Uterus (tissue), 2 donors: ENCODE results near the gene ST7.

Source experiments
- POLR2A ChIP-seq, 2 donors: fragments of 450-650 bp; IDR thresholded peaks; one replicate each; pipeline ENCODE4 v1.6.1; 2016; ENCODE audit warnings: antibody characterized with exemption in 2 of 2, mild to moderate bottlenecking in 1 of 2, moderate library complexity in 1 of 2
- TF ChIP-seq, protein P1 (sequence below), 4 experiments: fragments of 200-600 bp in 2 of 4; fragments of 450-650 bp in 2 of 4; sonication (generic) in 2 of 4; IDR thresholded peaks; one replicate each; pipeline ENCODE4 v1.5.1; 2016 to 2019; ENCODE audit warnings: antibody characterized with exemption in 4 of 4, mild to moderate bottlenecking in 2 of 4, moderate library complexity in 1 of 4

DNA sequence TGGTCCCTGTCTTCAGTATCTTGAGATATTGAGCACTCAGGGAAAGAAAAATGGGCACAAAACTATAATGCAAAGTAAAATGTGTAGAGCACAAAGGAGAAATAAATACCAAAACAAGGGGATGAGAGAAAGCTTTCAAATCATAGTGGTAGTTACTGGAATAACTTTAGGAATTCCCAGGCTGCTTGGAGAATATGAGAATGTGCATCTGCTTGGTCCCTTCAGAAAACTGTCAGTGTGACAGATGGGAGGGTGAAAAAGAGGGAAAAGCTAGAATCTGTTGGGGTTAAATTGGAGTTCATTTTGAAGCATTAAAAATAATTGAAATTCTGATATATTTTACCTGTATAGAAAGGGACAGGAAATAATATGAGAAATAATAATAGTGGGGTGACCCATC lies 15.3 kb downstream of the ST7 start:
- TF ChIP-seq, protein P1, sequence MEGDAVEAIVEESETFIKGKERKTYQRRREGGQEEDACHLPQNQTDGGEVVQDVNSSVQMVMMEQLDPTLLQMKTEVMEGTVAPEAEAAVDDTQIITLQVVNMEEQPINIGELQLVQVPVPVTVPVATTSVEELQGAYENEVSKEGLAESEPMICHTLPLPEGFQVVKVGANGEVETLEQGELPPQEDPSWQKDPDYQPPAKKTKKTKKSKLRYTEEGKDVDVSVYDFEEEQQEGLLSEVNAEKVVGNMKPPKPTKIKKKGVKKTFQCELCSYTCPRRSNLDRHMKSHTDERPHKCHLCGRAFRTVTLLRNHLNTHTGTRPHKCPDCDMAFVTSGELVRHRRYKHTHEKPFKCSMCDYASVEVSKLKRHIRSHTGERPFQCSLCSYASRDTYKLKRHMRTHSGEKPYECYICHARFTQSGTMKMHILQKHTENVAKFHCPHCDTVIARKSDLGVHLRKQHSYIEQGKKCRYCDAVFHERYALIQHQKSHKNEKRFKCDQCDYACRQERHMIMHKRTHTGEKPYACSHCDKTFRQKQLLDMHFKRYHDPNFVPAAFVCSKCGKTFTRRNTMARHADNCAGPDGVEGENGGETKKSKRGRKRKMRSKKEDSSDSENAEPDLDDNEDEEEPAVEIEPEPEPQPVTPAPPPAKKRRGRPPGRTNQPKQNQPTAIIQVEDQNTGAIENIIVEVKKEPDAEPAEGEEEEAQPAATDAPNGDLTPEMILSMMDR (IDR thresholded peaks at IDR 0.05): no peak
- no peak for TF ChIP-seq POLR2A (IDR thresholded peaks at IDR 0.05)
